GM18502 (cell line): ENCODE measurements around the gene HMG20B.

ENCODE experiments used
- ATAC-seq: cut with Tn5 transposase; IDR thresholded peaks from one replicate; pipeline ENCODE4 v1.9.1; 2021; ENCODE audit warnings: mild to moderate bottlenecking; ENCODE audit not compliant: unreplicated experiment, poor library complexity

HMG20B gene

GRCh38 chr19:3536429-3537100 lies 36.2 kb upstream of the HMG20B start:
- no peak for ATAC-seq

DNA sequence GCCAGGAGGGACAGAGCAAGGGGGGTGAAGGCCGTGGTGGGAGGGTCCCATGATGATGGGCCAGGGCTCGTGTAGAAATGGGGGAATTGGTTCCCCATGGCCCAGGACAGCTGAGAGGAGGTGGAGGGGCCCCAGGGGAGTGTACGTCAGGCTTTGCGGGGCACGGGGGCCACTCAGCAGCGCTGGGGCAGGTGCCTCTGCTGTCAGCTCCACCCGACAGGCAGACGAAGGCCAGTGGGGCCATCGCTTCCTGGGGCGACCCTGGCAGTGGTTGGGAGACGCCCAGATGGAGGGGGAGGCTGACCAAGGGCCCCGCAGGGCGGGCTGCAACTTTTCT lies 35.7 kb upstream of the HMG20B start:
- ATAC-seq, result no peak

- ATAC-seq, result no peak
Observed at GRCh38 chr19:3537438-3538240, 35.1 kb upstream of the HMG20B start.

DNA sequence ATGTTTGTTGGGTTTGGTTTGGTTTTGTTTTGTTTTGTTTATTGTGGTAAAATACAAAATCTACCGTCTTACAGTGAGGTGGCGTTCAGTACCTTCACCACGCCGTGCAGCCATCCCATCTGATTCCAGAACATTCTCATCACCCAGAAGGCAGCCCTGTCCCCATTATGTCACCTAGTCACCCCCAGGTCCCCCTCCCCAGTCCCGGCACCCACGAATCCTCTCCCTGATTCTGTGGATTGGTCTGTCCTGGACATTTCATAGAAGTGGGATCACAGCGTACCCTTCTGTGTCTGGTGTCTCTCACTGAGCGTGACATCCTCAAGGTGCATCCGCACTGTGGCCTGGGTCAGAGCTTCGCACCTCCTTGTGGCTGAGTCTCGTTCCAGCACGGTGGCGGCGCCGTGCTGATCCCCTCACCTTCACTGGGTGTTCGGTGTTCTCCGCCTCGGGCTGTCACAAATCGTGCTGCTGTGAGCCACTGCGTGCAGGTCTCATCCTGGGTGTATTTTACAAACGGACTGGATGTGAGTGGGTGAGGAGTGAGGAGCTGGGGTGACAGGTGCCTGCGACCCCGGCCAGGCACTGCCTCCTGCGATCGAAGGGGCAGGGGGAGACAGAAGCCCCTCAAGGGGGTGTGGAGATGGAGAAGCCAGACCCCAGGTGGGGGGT lies 34.4 kb upstream of the HMG20B start:
- no peak for ATAC-seq

DNA sequence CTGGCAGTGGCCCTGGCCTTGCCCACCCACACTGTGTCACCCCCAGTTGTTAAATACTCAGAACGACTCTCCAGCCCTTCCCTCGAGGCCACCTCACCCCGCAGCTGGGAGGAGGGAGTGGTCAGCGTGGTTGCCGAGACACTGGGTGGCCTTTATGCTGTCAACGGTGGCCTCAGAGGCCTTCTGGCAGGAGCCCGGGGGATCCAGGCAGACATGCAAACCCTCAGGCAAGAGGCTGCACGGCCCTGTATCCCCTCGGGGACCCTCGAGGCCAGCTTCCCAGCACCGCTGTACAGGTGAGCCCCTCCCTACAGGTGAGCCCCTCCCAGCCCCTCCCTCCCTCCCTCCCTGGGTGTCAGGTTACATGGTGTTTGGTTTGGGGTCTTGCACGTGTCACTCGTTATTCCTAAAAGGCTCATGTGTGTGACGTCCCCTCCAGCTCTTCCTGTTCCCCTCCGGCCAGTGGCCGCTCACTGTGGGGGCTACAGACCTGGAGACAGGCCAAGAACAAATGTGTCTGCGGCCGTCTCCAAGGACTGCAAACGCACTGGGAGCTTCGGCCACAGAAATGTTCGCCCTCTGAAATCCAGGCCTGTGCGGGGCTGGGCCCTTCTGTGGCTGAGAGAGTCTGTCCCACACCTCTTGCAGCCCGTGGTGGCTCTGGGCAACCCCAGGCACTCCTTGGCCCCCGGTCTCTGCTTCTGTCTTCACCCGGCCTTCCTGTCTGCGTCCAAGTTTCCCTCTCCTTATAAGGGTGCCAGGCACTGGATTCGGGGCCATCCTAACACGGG lies 33.6 kb upstream of the HMG20B start, which contains the start of gene TEKTIP1:
TEKTIP1 (plus strand) TSS at position 210 of the 791 bp plus-strand sequence; CDS start at position 214, 4 bp downstream.
- no peak for ATAC-seq

DNA sequence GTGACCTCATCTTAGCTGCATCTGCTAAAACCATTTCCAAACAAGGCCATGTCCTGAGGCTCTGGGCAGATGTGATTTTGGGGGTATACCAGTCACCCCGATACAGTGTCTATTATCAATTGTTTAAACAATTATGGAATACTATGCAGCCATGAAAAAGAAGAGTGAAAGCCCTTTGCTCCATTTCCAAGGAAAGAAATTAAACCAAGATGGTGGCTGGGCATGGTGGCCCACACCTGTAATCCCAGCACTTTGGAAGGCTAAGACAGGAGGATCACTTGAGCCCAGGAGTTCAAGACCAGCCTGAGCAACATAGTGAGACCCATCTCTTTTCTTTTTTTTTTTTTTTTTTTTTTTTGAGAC lies 33.0 kb upstream of the HMG20B start:
- ATAC-seq, result no peak

- ATAC-seq, result no peak
Observed at GRCh38 chr19:3543150-3544057, 29.3 kb upstream of the HMG20B start.

GRCh38 chr19:3544058-3544376 lies 28.7 kb upstream of the HMG20B start:
- no peak for ATAC-seq

DNA sequence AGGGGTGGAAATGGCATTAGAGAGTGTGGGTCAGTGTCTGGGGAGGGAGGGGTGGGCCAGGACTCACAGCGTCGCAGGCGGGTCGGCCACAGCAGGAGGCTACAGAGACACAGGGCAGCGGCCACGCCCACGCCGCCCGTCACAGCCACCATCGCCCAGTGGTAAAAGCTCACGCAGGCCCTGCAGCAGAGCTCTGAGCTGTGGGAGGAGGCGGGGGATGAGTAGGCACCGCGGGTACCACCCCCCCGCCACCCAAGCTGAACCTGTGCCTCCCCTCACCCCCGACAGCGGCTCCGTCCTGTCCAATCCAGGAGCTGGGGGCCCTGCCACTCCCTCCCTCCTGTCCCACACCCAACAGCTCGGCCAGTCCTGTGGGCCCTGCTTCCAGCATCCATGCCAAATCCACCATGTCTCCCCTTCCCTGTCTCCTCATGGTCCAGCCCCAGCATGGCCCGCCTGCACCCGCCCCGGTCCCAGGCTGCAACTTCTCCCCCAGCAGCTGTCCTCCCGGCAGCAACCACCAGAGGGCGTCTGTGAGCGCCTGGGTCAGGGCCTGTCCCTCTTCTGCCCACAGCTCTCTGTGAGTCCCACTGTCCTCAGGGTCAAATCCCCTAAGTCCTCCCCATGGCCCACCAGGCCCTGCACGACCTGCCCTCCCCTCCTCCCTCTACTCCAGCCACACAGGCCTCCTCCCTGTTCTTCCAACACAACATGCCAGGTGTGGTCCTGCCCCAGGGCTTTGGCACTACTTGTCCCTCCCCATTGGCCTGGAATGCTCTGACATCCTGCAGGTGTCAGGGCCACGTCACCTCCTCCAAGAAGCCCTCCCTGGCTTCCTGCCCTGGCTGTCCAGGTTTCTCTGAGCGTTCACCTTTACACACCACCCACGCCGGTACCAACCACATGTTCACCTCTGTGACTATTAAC lies 27.7 kb upstream of the HMG20B start:
- ATAC-seq, result no peak

GRCh38 chr19:3545669-3546034 lies 27.1 kb upstream of the HMG20B start:
- ATAC-seq, result no peak

DNA sequence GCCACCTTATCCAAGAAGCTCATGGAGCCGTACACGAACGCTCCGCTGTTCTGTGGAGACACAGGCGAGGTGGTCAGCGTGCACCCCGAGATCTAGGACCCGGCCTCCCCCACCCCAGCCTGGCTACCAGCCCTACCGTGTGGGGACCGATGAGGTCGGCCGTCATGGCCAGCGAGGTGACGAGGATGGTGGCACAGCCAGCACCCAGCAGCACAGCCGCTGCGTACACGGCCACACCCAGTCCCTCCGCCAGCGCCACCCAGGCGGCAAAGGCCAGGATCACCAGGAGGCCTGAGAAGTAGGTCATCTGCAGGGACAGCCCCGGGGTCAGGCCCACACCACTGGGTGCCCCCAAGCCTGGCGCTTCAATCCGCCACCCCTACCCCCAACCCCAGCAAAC lies 26.6 kb upstream of the HMG20B start:
- no peak for ATAC-seq

DNA sequence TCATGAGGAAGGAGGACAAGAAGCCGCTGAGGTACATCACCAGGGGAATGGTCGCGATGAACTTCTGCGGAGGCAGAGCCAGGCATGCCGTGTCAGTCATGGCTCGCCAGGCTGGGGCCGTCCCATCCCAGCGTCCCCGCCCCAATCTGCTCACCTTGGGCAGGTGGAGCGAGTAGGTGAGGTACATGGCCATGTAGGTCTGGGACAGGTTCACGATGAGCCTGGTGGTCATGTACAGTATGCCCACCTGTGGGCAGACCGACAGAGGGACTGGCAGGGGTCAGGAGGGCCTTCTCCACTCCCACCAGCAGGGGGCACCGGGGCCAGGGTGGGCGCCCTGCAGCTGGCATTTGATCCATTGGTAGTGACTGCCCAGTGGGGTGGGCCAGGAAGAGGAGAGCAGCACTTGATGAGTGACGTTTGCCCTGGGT lies 25.4 kb upstream of the HMG20B start:
- ATAC-seq, result no peak

- no peak for ATAC-seq
Observed at GRCh38 chr19:3547767-3548282, 24.9 kb upstream of the HMG20B start.

DNA sequence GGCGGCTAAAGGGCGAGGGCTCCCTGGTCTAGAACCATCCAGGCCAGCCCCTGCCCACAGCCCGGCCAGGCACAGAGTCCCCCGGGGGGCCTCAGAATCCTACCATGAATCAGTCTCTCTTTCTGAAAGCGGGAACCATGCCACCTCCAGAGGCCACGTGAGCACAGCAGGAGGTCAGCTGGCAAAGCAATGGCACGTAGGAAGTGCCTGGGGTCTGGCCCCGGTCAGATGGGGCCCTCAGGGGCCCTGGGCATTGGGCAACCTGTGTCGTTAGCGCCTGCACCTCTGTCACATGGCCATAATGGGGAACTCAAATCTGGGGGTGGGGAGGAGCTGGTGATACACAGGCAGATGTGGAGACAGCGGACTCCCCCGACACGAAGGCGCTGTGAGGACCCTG lies 24.1 kb upstream of the HMG20B start:
- no peak for ATAC-seq

- no peak for ATAC-seq
Observed at GRCh38 chr19:3549816-3550215, 22.9 kb upstream of the HMG20B start.

DNA sequence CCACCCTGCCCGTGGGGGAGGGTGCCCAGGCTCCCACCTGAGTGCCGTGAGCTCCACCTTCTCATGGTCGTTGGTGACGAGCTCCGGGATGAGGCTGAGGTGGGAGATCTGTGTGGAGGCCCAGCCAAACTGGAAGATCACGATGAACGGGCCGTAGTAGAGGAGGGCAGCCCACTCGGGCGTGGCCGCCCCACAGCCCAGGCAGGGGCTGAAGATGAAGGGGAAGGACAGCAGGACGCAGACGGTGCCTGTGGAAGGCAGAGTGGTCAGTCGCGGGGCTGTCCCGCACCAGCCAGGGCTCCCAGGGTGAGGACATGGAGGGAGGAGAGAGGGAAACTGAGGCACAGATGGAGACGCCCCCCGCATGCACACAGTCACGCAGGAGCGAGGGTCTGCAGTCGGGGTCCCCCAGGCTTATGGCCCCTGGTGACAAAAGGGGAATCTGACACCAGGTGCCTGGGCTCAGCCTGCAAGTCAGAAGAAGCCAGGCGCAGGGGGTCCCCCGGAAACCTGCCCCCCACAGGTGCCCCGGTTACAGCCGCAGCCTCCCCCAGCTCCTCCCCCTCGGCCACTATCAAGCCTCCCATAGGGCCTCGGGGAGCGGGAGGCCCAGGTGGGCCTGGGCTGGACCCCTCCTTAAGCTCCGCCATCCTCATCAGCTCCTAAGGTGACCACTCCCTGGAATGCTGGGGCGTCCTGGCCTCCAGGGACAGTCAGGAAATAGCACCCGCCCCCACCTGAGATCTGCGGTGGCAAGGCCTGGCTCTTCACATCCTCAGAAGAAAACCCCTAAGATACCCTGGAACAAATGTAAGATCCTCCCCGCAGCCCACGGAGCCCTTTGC lies 21.6 kb upstream of the HMG20B start:
- ATAC-seq, result no peak

- ATAC-seq, result no peak
Observed at GRCh38 chr19:3551792-3552095, 21.0 kb upstream of the HMG20B start.
